Ovary (tissue), 9 donors: ENCODE measurements around the gene ZNF184. TPM values are rescaled to one million over a fixed set of nuclear protein-coding genes. Genes with fewer than 3 reads are reported as not detected.

ENCODE experiments used
- DNase-seq, 5 donors: peaks; one replicate each; pipeline ENCODE4 v3.0.0-alpha.2; 2019 to 2020
- H3K27ac ChIP-seq, 2 donors: fragments of 200-600 bp; one replicate each; pipeline versions ENCODE4 v1.5.1 to v1.8.0; 2019 to 2022
- H3K27me3 ChIP-seq: fragments of 200-600 bp; one replicate; pipeline ENCODE4 v1.8.0; 2022
- H3K36me3 ChIP-seq: fragments of 200-600 bp; sonication (generic); one replicate; pipeline ENCODE4 v1.5.1; 2019
- H3K4me1 ChIP-seq: one replicate; pipeline ENCODE4 v1.8.1; 2013; ENCODE audit warnings: mild to moderate bottlenecking, moderate library complexity; ENCODE audit not compliant: insufficient read depth
- H3K4me3 ChIP-seq: fragments of 200-600 bp; sonication (generic); one replicate; pipeline ENCODE4 v1.5.1; 2017
- H3K9me3 ChIP-seq, 2 donors: fragments of 200-600 bp in 1 of 2; sonication (generic) in 1 of 2; one replicate each; pipeline versions ENCODE4 v1.5.1 to v1.8.1; 2013 to 2019; ENCODE audit warnings: mild to moderate bottlenecking in 1 of 2, moderate library complexity in 1 of 2
- CTCF ChIP-seq, 3 donors: fragments of 450-650 bp in 2 of 3; fragments of 200-600 bp in 1 of 3; IDR thresholded peaks; one replicate each; pipeline versions ENCODE4 v1.5.1 to v1.8.0; 2016 to 2022; ENCODE audit warnings: antibody characterized with exemption in 3 of 3, mild to moderate bottlenecking in 1 of 3
- EP300 ChIP-seq: sonication (generic); formaldehyde crosslinking; IDR thresholded peaks from one replicate; pipeline ENCODE4 v1.6.1; 2017; ENCODE audit warnings: antibody characterized with exemption
- POLR2A ChIP-seq: fragments of 450-650 bp; IDR thresholded peaks from one replicate; pipeline ENCODE4 v1.6.1; 2017; ENCODE audit warnings: antibody characterized with exemption, mild to moderate bottlenecking, moderate library complexity
- WGBS, 3 donors: extraction: QIAGEN DNeasy Blood & Tissue Kit in 1 of 3; methylation state at CpG; one replicate each; pipeline versions ENCODE4 v1.1.5 to v1.1.7; 2013 to 2017; 5-methylcytosine and 5-hydroxymethylcytosine counted together
- intact Hi-C, 4 donors: fragments of 100-400 bp; cut with DNase I; formaldehyde crosslinking; loops; one replicate each; pipeline versions ENCODE4 v1.11.0 to v1.15.1; 2022 to 2023
- polyA plus RNA-seq, 2 donors: library from polyadenylated mRNA; stranded (reverse); fragments of 200-250 nt in 1 of 2; fragments of 350-450 nt in 1 of 2; fragmentation: Illumina TruSeq in 1 of 2; extraction: RNeasy Lipid Tissue Mini Kit (QIAGEN cat#74804) in 1 of 2; gene quantifications; one replicate each; pipeline ENCODE4 v1.2.3, GENCODE V29; 2013 to 2014
- total RNA-seq, 7 donors: library from RNA; depleted of rRNA in 2 of 7; stranded (reverse); fragments of >200 nt in 2 of 7; fragmentation: NEBNext Ultra II Directional in 3 of 7; extraction: Animal tissue kit (Norgen Biotek cat#: 25700) in 3 of 7; gene quantifications; one replicate each; pipeline versions ENCODE4 v1.1.0 to v1.2.4, GENCODE V29; 2016 to 2023
- donor health status: DM: no; HTN: no; CAD: no; lungs with moderate emphysema.
- donor health status: DM: no; HTN: no; CAD: no.
- donor health status: Bipolar disorder and iron deficiency.
- donor health status: DM: yes; HTN: yes; CAD: no.
- donor health status: DM: no; HTN: no; CAD: no.
- donor health status: DM: yes; HTN: yes; CAD: no.

The ZNF184 gene
- total and polyA plus RNA-seq, 9 donors = 4.4 to 11.5 (median 7.9) TPM

DNA sequence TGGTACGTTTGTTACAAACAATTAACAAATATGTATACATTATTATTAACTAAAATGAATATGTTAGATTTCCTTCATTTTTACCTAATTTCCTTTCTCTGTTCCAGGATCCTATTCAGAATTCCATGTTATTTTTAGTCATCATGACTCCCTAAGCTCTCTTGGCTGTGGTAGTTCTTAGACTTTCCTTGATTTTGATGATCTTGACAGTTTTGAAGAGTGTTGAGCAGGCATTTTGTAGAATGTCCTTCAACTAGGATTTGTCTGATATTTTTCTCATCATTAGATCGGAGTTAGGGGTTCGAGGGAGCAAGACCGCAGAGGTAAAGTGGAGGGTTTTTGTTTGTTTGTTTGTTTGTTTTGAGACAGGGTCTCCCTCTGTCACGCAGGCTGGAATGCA, 44.3 kb upstream of the ZNF184 start:
- Histone ChIP-seq H3K27ac (no peak overlapping the region), H3K36me3 (no peaks in the 10 kb centered on the region), H3K27me3 (no peaks in the 10 kb centered on the region), H3K4me1 (no peaks in the 10 kb centered on the region), H3K9me3 (no peaks in the 10 kb centered on the region), H3K4me3 (no peak overlapping the region)
- 84 to 86% (median 85%) methylated on average over 5 of the region's 5 CpGs for WGBS, 3 donors
- no peak for TF ChIP-seq EP300
- TF ChIP-seq CTCF (IDR thresholded peaks at IDR 0.05) = no peak
- no peak for TF ChIP-seq POLR2A
- DNase-seq = no peak
- intact Hi-C loops = loop anchor here in 2 of 4 donors (5.0 to 10.0 kb wide), 3 partner anchors 235 to 378 kb away; a partner anchor contains a TSS

GRCh38 chr6:27514906-27515495, 42.1 kb upstream of the ZNF184 start:
- Histone ChIP-seq H3K9me3 (no peaks in the 10 kb centered on the region), H3K27ac (no peak overlapping the region), H3K36me3 (no peaks in the 10 kb centered on the region), H3K4me3 (no peak overlapping the region), H3K27me3 (no peaks in the 10 kb centered on the region), H3K4me1 (no peaks in the 10 kb centered on the region)
- 24 to 38% (median 32%) methylated on average over 28 of the region's 28 CpGs for WGBS, 3 donors
- intact Hi-C loops = loop anchor here in 2 of 4 donors (5.0 to 10.0 kb wide), 4 partner anchors 237 to 387 kb away; a partner anchor contains a TSS
- DNase-seq = no peak
- TF ChIP-seq EP300 (no peak), POLR2A (no peak), CTCF (IDR thresholded peaks at IDR 0.05) (no peak)

- 86 to 88% (median 87%) methylated on average over 2 of the region's 2 CpGs for WGBS, 3 donors
- no peaks in the 10 kb centered on the region for H3K27me3 ChIP-seq
- intact Hi-C loops = loop anchor here in 2 of 4 donors (5.0 to 10.0 kb wide), 3 partner anchors 242 to 390 kb away; a partner anchor contains a TSS
- H3K36me3 ChIP-seq = no peaks in the 10 kb centered on the region
- DNase-seq = no peak
- TF ChIP-seq EP300 (no peak), POLR2A (no peak), CTCF (IDR thresholded peaks at IDR 0.05) (no peak)
- H3K4me1 ChIP-seq = no peaks in the 10 kb centered on the region
- no peak overlapping the region for H3K27ac ChIP-seq
- H3K9me3 ChIP-seq = no peaks in the 10 kb centered on the region
- no peak overlapping the region for H3K4me3 ChIP-seq
Observed at GRCh38 chr6:27512525-27512924, 39.6 kb upstream of the ZNF184 start.

- 78 to 85% (median 81%) methylated on average over 9 of the region's 9 CpGs for WGBS, 3 donors
- H3K9me3 ChIP-seq = no peaks in the 10 kb centered on the region
- no peaks in the 10 kb centered on the region for H3K4me1 ChIP-seq
- TF ChIP-seq POLR2A (no peak), CTCF (IDR thresholded peaks at IDR 0.05) (no peak), EP300 (no peak)
- no peaks in the 10 kb centered on the region for H3K27me3 ChIP-seq
- intact Hi-C loops = loop anchor here in 1 of 4 donors (10.0 kb wide), 1 partner anchor 332 kb away; no protein-coding TSS in a partner anchor
- H3K36me3 ChIP-seq = no peaks in the 10 kb centered on the region
- H3K27ac ChIP-seq = no peak overlapping the region
- DNase-seq = no peak
- no peak overlapping the region for H3K4me3 ChIP-seq
Observed at GRCh38 chr6:27507041-27507956, 34.4 kb upstream of the ZNF184 start.
